HEK293 (cell line): ENCODE results near the gene MALL.

Experiments used
- CTCF ChIP-seq: fragments of 450-650 bp; formaldehyde crosslinking; IDR thresholded peaks from 2 replicates; pipeline ENCODE4 v1.5.1; 2016; ENCODE audit warnings: missing biosample characterization, missing genetic modification characterization
- ZNF211 ChIP-seq: fragments of 450-650 bp; formaldehyde crosslinking; IDR thresholded peaks from 2 replicates; pipeline ENCODE4 v1.5.1; 2016; ENCODE audit warnings: low read depth, missing biosample characterization, missing genetic modification characterization
- ZNF248 ChIP-seq: fragments of 450-650 bp; formaldehyde crosslinking; IDR thresholded peaks from 2 replicates; pipeline ENCODE4 v1.5.1; 2017; ENCODE audit warnings: missing biosample characterization, missing genetic modification characterization
- ZNF274 ChIP-seq, 2 experiments: fragments of 200-500 bp in 1 of 2; fragments of 450-650 bp in 1 of 2; sonication (Bioruptor generic) in 1 of 2; formaldehyde crosslinking in 1 of 2; IDR thresholded peaks; 2 replicates each; pipeline versions ENCODE4 v1.5.1 to v1.6.1; 2014 to 2016; ENCODE audit warnings: borderline replicate concordance in 1 of 2, inconsistent platforms in 1 of 2, low read length in 1 of 2, missing biosample characterization in 1 of 2, missing genetic modification characterization in 1 of 2

DNA sequence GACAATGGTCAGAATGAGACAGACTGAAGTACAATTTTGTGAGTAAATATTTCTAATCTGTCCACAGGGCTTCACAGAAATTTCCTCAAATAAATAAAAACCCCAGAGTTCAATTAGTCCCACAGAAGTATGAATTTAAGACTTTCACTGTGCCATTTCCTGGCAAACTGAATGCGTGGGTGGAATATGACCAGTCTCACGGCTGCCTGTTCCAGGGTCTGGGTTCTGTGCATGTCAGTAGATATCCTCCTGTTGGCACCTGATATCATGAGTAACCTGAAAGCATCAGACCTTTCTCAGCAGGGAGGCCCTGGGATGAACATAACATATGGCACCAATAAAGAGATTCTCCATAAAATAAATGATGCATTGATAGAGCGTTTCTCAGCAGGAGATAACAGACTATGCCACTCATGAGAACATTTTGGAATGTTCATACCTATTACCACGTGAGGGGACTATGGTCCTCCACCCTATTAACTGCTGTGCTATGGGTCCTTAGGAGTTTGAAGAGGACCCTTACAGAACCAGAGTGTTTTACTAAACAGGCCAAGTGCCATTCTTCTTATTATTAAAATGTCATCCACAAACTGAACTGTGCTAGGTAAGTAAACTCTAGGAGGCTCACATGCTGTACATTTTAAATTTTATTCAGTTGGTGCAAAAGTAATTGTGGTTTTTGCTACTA is 10.6 kb upstream of the MALL start:
- TF ChIP-seq ZNF248 (no peak), ZNF211 (tag by site-specific recombination) (no peak), ZNF274 (IDR thresholded peaks at IDR 0.05; ENCODE audit: low read length) (no peak), ZNF274 (tag by site-specific recombination; IDR thresholded peaks at IDR 0.05; ENCODE audit: borderline replicate concordance) (no peak), CTCF (tag by site-specific recombination) (no peak)
